AG04450 (cell line): Measurements from ENCODE around the gene LILRB5. TPM values are rescaled to one million over a fixed set of nuclear protein-coding genes. Genes with fewer than 3 reads are reported as not detected.

Source experiments
- CTCF ChIA-PET: fragments of 300-600, 350-600 bp; formaldehyde crosslinking; extraction: SDS; loops from one replicate; lab custom pipeline; 2022; ENCODE audit warnings: antibody characterized with exemption, inconsistent platforms; lab: Charles Lee
- POLR2A ChIA-PET: fragments of 350-600 bp; formaldehyde crosslinking; extraction: SDS; loops from one replicate; lab custom pipeline; 2021; ENCODE audit warnings: antibody characterized with exemption, inconsistent platforms; lab: Yijun Ruan, JAX
- DNase-seq: peaks from one replicate; pipeline ENCODE4 v3.0.0-alpha.2; 2011; ENCODE audit warnings: low read depth, low spot score
- H3K27ac ChIP-seq: one replicate; pipeline ENCODE4 v1.5.1; 2012; ENCODE audit warnings: low read depth, low read length, control low read depth
- H3K27me3 ChIP-seq: one replicate; pipeline ENCODE4 v1.6.0; 2012; ENCODE audit warnings: low read length; ENCODE audit not compliant: control insufficient read depth, insufficient read depth
- H3K4me3 ChIP-seq: 2 replicates; pipeline ENCODE4 v1.5.1; 2011; ENCODE audit warnings: mild to moderate bottlenecking, low read depth, low read length, control low read depth
- H3K9me3 ChIP-seq: 2 replicates; pipeline ENCODE4 v1.5.1; 2012; ENCODE audit warnings: low read length; ENCODE audit not compliant: control insufficient read depth, insufficient read depth
- polyA plus RNA-seq: library from polyadenylated mRNA; depleted of rRNA; stranded (reverse); fragments of >200 nt; gene quantifications from 2 replicates; pipeline ENCODE4 v1.2.3, GENCODE V29; 2011
- TF ChIP-seq, protein P1 (sequence below): IDR thresholded peaks from 2 replicates; pipeline ENCODE4 v1.5.1; 2011; ENCODE audit warnings: low read depth, low read length, control low read depth, inconsistent platforms

The LILRB5 gene
- polyA plus RNA-seq, 1 experiment = not detected

DNA sequence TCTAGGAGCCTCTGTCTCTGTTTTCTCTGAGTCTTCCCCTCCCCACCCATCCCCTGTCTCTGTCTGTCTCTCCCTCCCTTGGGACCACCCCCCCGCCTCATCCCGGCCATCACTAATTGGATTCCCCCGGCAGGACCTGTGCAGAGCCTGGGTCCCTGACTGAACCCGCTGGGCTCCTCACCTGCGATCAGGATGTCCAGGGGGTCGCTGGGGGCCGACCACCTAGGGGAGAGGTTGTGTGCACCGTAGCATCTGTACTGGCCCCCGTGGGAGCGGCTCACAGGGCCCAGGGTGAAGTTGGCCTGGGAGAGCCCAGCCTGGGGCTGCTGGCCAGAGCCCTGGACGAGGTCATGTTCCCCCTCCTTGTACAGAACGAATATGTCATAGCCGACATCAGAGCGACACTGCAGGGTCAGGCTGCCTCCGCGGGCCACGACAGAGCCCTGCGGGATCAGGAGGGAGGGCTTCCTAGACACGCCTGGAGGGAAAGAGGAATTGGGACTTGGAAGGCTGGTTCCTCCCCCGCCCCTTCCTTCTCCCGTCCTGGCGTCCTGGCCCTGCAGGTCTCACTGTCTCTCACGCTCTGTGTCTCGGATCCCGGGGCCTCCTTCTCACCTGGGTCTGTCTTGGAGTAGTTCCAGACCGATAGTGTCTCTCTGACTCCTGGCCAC is 1.8 kb downstream of the LILRB5 start:
- DNase-seq = no peak
- TF ChIP-seq, protein P1, sequence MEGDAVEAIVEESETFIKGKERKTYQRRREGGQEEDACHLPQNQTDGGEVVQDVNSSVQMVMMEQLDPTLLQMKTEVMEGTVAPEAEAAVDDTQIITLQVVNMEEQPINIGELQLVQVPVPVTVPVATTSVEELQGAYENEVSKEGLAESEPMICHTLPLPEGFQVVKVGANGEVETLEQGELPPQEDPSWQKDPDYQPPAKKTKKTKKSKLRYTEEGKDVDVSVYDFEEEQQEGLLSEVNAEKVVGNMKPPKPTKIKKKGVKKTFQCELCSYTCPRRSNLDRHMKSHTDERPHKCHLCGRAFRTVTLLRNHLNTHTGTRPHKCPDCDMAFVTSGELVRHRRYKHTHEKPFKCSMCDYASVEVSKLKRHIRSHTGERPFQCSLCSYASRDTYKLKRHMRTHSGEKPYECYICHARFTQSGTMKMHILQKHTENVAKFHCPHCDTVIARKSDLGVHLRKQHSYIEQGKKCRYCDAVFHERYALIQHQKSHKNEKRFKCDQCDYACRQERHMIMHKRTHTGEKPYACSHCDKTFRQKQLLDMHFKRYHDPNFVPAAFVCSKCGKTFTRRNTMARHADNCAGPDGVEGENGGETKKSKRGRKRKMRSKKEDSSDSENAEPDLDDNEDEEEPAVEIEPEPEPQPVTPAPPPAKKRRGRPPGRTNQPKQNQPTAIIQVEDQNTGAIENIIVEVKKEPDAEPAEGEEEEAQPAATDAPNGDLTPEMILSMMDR = no peak
- Histone ChIP-seq H3K4me3 (no peak overlapping the region), H3K27ac (no peak overlapping the region), H3K27me3 (peaks cover 20% of the 10 kb centered on the region), H3K9me3 (no peaks in the 10 kb centered on the region)
- ChIA-PET POLR2A (no interaction called here), CTCF (no interaction called here)

DNA sequence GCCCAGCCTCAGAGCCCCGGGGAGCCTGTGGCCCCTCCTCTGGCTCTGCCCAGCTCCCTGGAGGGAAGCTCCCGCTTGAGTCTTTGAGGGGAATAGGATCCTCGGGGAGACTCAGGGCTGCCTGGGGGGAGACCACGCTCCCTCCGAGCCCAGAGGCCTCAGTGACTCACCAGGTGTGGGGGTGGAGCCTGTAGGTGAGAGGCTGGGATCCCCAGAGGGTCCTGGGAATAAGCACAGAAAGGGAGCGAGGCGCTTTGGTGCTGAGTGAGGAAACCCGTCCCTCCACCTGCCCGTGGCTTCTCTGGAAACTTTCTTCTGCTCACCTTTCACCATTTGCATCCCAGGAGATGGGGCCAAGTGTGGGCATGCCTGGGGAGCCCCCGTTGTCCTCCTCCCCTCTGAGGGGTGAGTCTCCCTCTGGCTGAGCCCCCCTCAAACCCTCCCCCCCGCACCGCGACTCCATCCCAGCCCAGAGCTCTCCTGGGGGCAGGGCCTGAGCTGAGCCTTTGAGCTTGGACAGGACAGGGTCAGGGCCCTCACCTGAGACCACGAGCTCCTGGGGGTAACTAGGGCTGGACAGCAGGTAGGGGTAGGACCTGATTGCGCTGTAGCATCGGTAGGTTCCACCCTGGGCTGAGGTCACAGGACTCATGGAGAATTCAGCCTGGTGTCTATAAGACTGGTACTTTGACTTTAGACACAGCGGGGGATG is 2.7 kb downstream of the LILRB5 start:
- H3K27ac ChIP-seq = no peak overlapping the region
- no peaks in the 10 kb centered on the region for H3K9me3 ChIP-seq
- ChIA-PET CTCF (no interaction called here), POLR2A (no interaction called here)
- peaks cover 20% of the 10 kb centered on the region for H3K27me3 ChIP-seq
- no peak for DNase-seq
- H3K4me3 ChIP-seq = no peak overlapping the region
- TF ChIP-seq, protein P1 = no peak

DNA sequence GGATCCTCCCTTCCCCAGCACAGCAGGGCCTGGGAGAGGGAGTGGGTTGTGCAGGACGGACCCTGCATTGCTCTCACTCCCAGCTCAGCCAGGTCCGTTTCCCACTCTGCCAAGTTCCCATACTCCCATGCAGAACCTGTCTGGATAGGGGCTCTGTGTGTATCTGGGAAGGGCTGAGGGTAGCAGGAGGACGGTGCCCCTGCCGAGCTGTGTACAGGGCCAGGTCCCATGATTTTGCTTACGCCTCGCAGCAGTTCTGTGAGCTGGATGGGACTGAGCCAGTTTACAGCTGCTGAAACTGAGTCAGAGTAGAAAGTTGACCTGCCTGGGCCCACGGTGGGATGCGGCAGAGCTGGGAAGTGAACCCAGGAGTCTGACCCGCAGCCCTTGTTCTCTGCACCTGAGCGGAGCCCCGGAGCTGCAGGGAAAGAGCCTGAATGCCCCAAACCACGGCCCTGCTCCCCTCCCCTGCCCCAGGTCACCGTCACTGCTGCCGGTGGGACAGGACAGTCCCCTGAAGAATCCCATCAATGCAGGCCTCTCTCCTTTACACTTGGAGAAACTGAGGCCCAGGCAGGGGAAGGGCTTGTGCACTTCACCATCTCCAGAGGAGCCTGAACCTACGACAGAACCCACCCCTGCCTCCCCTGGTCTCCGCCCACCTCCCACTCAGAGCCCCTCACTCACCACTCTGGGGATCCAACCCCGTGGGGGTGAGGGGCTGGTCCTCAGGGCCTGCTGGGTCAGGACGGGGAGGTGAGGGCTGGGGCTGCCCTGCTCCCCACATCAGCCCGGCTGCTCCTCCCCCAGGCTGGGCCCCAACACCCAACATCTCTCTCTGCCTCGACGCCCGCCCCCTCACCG is 3.5 kb downstream of the LILRB5 start:
- ChIA-PET POLR2A (no interaction called here), CTCF (no interaction called here)
- TF ChIP-seq, protein P1 = no peak
- no peaks in the 10 kb centered on the region for H3K9me3 ChIP-seq
- no peak for DNase-seq
- peaks cover 20% of the 10 kb centered on the region for H3K27me3 ChIP-seq
- no peak overlapping the region for H3K4me3 ChIP-seq
- H3K27ac ChIP-seq = no peak overlapping the region

DNA sequence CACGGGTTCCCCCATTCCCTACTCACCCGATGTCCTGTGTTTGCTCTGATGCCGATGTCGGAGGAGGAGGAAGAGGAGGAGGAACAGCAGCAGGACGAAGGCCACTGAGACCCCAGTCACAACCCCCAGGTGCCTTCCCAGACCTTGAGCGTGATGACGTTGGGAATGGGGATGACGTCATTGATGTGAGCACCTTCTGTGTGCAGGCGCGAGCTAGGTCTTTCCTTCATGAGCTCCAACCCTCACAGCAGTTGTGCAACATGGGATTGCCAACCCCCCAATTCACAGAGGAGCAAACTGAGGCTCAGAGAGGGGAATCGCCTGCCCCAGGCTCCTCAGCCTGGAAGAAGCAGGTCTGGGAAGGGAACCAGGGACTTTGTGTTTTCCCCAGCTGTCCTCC is 4.2 kb downstream of the LILRB5 start:
- DNase-seq = no peak
- Histone ChIP-seq H3K27ac (no peak overlapping the region), H3K4me3 (no peak overlapping the region), H3K27me3 (peaks cover 20% of the 10 kb centered on the region), H3K9me3 (no peaks in the 10 kb centered on the region)
- POLR2A ChIA-PET = no interaction called here
- CTCF ChIA-PET = no interaction called here
- TF ChIP-seq, protein P1 = no peak
